D721Med (cell line): ENCODE results near the gene PHKG2.

Source experiments
- DNase-seq: peaks from one replicate; pipeline ENCODE4 v3.0.0; 2011; ENCODE audit warnings: low spot score; ENCODE audit not compliant: insufficient read length
- FAIRE-seq: peaks from 2 replicates; lab custom pipeline; 2011; peaks lifted over from hg19 to GRCh38; lab: Jason Lieb, UNC
- TF ChIP-seq, protein P1 (sequence below): IDR thresholded peaks from 2 replicates; pipeline ENCODE4 v1.5.1; 2012; ENCODE audit warnings: mild to moderate bottlenecking, control low read depth; ENCODE audit not compliant: insufficient read depth; ENCODE audit errors: missing control alignments

Gene PHKG2

DNA sequence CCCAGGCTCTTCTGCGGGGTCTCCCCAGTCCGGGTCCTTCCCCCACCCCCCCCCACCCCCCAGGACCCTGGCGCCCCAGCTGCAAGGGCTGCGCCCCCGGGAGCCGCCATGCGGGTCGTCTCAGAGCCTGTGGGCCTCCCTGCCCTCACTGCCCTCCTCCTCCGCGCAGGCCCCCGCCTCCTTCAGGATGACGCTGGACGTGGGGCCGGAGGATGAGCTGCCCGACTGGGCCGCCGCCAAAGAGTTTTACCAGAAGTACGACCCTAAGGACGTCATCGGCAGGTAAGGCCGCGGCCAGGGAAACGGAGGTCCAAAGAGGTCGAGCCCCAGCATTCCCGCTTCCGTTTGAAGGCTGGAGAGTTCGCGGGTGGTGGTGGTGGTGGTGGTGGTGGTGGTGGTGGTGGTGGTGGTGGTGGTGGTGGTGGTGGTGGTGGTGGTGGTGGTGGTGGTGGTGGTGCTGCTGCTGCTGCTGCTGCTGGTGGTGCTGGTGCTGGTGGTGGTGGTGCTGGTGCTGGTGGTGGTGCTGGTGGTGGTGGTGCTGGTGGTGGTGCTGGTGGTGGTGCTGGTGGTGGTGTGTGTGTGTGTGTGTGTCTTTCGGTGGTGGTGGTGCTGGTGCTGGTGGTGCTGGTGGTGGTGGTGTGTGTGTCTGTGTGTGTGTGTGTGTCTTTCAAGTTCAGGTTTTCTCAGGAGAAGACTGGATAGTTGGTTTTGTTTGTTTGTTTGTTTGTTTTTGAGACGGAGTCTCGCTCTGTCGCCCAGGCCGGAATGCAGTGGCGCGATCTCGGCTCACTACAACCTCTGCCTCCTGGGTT, 615 bp downstream of the PHKG2 start:
- TF ChIP-seq, protein P1, sequence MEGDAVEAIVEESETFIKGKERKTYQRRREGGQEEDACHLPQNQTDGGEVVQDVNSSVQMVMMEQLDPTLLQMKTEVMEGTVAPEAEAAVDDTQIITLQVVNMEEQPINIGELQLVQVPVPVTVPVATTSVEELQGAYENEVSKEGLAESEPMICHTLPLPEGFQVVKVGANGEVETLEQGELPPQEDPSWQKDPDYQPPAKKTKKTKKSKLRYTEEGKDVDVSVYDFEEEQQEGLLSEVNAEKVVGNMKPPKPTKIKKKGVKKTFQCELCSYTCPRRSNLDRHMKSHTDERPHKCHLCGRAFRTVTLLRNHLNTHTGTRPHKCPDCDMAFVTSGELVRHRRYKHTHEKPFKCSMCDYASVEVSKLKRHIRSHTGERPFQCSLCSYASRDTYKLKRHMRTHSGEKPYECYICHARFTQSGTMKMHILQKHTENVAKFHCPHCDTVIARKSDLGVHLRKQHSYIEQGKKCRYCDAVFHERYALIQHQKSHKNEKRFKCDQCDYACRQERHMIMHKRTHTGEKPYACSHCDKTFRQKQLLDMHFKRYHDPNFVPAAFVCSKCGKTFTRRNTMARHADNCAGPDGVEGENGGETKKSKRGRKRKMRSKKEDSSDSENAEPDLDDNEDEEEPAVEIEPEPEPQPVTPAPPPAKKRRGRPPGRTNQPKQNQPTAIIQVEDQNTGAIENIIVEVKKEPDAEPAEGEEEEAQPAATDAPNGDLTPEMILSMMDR, result no peak
- FAIRE-seq (no peak), DNase-seq (no peak)

DNA sequence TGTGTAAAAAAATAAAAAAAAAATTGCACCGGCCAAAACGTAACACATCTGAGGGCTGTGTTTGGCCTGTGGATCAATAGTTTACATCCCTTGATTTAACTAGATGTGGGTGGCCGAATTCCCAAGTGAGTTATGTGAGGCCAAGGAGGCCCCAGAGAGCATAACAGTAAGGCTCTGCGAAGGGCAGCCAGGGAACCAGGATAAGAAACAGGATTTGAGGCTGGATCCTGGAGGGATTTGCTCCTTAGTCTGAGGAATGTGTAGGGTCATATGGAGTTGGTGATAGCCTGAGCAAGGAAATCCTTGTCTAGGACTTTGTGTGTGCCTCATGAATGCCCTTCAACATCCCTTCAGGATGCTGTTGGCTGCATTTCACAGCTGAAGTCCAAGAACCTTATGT, 2.0 kb downstream of the PHKG2 start:
- TF ChIP-seq, protein P1, result no peak
- no peak for DNase-seq
- FAIRE-seq, result no peak

DNA sequence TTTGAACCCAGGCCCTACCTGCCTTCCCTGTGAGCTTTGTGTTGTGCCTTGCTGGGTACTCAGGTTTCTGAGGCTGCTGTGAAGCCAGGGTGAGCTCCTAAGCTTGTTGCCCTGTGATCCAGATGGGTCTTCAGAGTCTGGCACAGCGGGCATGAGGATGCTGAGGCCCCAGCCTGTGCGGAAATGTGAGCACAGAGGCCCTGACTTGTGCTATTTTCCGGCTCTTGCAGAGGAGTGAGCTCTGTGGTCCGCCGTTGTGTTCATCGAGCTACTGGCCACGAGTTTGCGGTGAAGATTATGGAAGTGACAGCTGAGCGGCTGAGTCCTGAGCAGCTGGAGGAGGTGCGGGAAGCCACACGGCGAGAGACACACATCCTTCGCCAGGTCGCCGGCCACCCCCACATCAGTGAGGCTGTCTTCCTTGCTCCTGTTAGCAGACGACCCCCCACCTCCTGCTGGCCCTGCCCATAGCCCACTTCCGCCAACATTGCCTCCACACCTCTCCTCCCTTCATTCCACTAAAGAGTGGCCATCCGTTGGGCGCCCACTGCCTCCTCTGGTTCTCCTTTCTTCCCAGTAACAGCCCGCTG, 2.7 kb downstream of the PHKG2 start:
- FAIRE-seq (no peak), DNase-seq (no peak)
- TF ChIP-seq, protein P1, result no peak

DNA sequence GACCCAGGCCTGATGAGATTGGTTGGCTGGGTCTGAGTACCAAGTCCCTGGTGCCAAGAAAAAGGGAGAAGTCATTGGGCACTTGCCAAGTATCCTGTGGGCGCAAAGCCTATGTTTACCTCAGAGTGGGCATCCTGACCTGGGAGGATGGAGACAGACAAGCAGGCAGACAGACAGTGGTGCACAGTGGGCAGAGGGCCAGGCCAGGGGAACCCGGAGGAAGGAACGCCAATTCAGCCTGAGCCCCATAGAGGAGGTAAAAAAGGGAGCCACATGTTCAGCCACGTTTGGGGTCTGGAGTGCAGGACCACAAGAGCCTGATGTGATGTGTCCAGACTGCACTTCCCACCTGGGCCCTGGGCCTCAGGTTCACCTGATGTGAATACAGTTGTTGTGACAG, 5.4 kb downstream of the PHKG2 start:
- DNase-seq (no peak), FAIRE-seq (no peak)
- TF ChIP-seq, protein P1, result no peak

DNA sequence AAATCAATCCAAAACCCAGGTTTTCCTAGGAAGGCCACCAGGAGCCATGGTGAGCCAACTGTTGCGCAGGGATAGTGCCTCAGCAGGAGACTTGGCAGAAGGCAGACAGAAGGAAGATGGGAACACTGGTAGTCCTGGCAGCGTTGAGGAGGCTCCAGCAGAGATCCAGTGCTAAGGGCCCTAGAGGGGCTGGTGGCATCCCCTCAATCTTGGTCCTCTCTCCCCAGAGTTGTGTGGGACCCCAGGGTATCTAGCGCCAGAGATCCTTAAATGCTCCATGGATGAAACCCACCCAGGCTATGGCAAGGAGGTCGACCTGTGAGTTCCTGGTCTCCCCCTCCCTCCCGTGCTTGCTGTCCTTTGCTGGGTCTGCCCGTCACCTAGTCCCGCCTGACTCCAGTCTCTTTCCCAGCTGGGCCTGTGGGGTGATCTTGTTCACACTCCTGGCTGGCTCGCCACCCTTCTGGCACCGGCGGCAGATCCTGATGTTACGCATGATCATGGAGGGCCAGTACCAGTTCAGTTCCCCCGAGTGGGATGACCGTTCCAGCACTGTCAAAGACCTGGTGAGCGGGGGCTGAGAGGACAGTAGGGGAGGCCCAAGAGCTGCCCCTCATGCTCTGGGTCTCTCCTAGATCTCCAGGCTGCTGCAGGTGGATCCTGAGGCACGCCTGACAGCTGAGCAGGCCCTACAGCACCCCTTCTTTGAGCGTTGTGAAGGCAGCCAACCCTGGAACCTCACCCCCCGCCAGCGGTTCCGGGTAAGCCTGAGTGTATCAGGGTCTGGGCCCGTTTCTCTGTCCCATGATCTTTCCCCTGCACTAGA, 7.9 kb downstream of the PHKG2 start:
- FAIRE-seq, result no peak
- TF ChIP-seq, protein P1, result no peak
- no peak for DNase-seq

DNA sequence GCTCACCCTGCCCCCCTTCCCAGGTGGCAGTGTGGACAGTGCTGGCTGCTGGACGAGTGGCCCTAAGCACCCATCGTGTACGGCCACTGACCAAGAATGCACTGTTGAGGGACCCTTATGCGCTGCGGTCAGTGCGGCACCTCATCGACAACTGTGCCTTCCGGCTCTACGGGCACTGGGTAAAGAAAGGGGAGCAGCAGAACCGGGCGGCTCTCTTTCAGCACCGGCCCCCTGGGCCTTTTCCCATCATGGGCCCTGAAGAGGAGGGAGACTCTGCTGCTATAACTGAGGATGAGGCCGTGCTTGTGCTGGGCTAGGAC, 8.5 kb downstream of the PHKG2 start:
- TF ChIP-seq, protein P1, result no peak
- no peak for FAIRE-seq

More for the DNA sequence above, 8.5 kb downstream of the PHKG2 start:
- DNase-seq, result no peak
